Dermis blood vessel endothelial cell (primary cell): ENCODE results near the gene G0S2. TPM values are rescaled to one million over a fixed set of nuclear protein-coding genes. Genes with fewer than 3 reads are reported as not detected.
"Not testable (repeated sequence)": the region's sequence is repeated elsewhere in the genome, so short reads cannot be mapped to it uniquely, and the experiment has no call there.

Experiments
- DNase-seq: peaks from one replicate; pipeline ENCODE4 v3.0.0; 2010
- total RNA-seq: library from RNA; depleted of rRNA; stranded (reverse); fragments of >200 nt; gene quantifications from 2 replicates; pipeline ENCODE4 v1.2.3, GENCODE V29; 2014

Gene G0S2
- total RNA-seq, 1 donor from 2014 or later = 1.0 TPM

DNA sequence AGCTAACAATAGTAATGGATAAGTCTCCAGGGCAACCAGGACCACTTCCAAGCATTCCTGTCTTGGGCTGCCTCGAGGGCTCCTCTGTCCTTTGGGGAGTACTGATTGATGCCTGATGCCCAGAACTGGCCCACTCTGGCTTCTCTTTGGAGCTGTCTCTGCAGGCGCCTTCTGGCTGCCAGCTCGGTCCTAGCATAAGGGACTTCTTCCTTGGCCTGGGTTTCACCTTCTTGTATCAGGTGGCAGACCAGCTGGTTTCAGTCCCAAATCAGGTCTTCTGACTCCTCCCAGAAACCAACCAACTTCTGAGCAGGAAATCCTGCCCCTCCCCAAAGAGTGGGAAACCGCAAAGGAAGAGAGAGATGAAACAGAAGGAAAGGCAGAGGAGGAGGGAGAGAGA, 10.6 kb downstream of the G0S2 start:
- no peak for DNase-seq

GRCh38 chr1:209686322-209686721, 11.1 kb downstream of the G0S2 start:
- DNase-seq = no peak

- no peak for DNase-seq
Measured at GRCh38 chr1:209688746-209689234, 13.6 kb downstream of the G0S2 start.

DNA sequence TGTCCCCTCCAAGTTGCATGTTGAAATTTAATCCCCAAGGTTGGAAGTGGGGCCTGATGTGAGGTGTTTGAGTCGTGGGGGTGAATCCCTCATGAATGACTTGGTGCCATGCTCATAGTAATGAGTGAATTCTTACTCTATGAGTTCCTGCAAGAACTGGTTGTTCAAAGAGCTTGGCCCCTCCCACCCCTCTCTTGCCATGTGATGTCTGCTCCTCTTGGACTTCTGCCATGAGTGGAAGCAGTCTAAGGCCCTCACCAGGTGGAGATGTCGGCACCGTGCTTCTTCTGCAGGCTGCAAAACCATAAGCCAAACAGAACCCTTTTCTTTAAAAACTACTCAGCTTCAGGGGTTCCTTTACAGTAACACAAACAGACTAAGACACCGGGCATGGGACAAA, 14.3 kb downstream of the G0S2 start:
- DNase-seq = no peak

GRCh38 chr1:209691237-209691636, 16.0 kb downstream of the G0S2 start:
- no peak for DNase-seq

DNA sequence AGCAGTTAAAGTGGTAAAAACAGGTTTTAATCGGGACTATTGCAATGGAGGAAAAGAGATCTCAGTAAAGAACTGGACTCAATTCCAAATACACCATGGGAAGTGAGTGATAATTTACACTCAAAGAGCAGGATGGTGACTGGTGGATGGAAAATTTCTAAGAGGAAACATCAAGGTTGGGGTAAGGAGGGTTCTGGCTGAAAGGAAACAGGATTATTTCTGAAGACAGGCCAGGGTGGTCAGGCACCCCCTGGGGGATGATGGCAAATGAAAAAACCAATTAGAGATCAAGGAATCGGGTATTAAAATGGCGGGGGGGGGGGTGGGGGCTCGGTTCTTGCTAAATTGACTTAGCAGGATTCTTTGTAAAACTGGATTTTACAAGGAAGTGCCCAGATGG, 17.1 kb downstream of the G0S2 start:
- peak; percentile 15 for DNase-seq

- peak; percentile 85 for DNase-seq
Measured at GRCh38 chr1:209692745-209693504, 17.7 kb downstream of the G0S2 start.

DNA sequence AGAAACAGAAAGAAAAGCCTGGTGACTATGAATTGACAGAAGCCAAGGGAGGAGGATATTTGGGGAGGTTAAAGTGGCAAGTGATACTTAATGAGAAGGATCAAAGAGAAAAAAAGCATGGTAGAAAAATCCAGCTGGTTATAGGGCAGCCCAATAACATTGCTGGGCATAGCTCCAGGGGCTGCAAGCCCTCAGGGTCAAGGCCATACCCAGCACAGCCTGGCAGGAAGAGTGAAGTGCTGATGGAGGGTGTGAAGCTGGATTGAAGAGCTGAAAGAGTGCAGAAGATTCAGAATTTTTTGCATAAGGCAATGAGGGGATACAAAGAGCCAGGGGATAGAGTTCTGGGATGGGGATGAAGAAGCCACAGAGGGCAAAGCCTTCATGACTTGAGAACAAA, 21.5 kb downstream of the G0S2 start:
- no peak for DNase-seq

DNA sequence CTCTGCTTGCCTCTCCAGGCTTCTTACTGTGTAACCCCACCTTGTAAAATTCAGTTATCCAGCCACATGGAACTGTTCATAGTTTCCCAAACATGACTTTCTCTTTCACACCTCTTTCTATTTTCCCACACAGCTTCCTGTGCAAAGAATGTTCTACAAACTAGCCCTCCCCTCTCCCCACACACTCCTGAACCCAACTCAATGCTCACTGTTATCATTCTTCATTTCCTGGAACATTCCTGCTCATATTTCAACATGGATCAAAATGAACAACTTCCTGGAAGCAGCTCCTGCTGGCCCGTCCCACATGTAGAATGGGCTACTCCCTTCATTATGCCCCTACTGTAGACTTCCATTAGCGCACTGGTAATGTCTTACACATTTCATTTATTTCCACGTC, 21.9 kb downstream of the G0S2 start:
- no peak for DNase-seq

- DNase-seq = not testable (repeated sequence)
Measured at GRCh38 chr1:209700686-209701085, 25.5 kb downstream of the G0S2 start.

DNA sequence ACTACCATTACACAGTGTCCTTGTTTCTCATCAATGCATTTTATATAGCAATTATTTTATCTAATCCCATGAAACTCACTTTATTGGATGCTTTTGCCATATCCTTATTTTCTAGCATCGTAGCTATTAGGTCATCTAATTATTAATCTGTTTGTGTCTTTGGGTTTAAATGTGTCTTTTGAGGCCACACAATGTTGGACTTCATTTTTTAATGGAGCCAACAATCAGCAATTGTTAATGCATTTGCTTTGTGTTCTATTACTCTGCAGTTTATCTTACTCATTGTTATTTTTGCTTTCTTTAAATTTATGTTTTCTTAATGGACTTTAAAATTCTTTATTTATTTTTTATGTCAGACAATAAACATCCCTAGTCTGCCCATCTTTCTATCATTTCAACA, 27.6 kb downstream of the G0S2 start:
- DNase-seq = no peak

- no peak for DNase-seq
Measured at GRCh38 chr1:209703834-209704504, 28.8 kb downstream of the G0S2 start.

- no peak for DNase-seq
Measured at GRCh38 chr1:209704584-209704983, 29.4 kb downstream of the G0S2 start, which contains the start of gene HSD11B1. TSS of gene HSD11B1 (plus strand) at chr1:209704846. CDS start at chr1:209704943, 97 bp downstream.

DNA sequence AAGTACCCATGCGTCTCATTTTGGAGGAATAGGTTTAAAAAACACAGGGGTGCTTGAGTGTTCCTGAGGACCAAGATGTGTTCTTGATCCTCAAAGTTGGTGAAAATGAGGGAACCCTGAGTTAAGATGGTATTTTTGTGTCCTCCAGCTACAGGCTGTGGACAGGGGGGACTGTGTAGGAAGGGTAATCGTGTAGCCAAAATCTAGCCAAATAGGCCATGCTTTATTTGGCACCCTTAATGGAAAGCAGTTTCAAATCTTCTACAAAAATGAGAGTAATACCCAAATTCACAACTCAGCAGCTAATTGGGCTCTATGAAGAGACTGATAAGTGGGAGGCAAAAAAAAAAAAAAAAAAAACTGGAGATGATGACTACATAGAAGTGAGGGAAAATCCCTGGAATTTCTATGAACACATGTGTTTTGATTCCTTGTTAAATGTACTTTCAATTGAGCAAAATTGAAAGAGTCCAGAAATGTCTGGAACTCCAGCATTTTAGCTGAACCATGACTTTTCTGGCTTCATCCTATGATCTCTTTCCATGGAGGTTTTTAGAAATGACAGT, 29.9 kb downstream of the G0S2 start:
- DNase-seq = no peak

- DNase-seq = no peak
Measured at GRCh38 chr1:209706622-209707021, 31.4 kb downstream of the G0S2 start.

DNA sequence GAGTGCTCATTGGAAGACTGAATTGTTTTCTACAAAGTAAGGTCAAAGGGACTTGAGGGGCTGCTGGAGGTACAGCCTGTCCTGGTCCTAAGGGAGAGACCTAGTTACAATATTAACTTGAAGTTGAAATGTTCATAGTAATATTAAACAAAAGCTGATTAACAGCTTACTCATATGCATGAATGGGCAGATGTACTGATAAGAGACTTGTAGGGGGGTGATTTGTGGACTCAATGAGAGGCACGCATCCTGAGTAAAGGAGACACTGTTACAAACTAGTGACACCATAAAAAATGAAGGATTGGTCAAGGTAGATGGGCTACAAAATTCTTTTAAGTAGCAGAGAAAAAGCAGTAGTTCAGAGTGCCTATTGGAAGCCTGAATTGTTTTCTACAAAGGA, 32.1 kb downstream of the G0S2 start:
- no peak for DNase-seq

DNA sequence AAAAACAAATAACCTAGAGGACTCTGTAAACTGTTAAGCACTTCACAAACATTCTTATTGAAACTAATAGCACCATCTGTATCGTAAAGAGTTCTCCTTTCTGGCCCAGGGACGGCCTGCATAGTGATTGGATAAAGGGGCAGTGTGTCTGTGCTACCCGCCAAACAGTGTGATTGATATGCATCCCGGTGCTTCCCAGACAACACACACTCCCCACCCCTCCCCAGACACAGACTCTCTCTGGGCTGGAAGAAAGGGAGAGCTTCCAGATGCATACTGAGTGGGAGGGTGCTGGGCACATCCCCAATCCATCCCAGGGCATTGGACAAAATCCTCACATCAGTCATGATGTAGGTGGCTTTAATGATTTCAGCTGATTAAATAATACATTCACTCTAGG, 33.1 kb downstream of the G0S2 start:
- DNase-seq = no peak

DNA sequence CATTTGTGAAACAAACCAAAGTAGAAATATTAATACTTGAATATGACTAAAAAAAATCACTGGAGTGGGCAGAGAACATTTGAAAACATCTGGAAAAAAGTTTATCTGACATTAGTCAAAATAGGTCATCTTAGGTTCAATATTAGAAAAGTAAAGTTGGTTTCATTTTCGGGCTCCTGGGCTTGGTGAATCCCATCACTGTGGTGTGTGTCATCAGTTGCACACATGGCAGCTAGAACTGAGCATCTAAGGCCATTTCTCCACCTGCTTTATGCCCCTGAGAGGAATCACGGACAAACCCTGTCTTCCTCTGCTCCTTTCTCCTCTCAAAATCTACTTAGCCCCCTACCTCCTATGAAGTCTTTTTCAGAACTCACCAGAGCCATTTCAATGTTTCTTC, 34.9 kb downstream of the G0S2 start:
- no peak for DNase-seq

DNA sequence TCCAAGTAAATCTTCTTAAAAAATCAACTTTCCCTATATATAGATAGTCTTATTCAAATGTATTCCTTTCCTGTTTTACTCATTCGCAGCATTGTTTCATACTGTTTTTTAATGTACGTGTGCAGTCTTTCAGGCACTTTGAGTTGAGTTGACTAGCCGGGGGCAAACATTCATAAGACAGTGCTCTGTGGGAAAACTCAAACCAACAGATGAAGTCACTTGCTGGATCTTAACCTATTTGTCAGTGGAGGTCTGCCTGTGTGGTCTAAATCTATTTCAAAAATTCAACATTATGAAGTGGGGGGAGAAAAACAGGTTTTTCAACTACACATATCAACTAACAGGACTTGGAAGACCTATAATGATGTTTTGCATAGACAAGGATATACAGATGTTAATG, 35.6 kb downstream of the G0S2 start:
- no peak for DNase-seq

DNA sequence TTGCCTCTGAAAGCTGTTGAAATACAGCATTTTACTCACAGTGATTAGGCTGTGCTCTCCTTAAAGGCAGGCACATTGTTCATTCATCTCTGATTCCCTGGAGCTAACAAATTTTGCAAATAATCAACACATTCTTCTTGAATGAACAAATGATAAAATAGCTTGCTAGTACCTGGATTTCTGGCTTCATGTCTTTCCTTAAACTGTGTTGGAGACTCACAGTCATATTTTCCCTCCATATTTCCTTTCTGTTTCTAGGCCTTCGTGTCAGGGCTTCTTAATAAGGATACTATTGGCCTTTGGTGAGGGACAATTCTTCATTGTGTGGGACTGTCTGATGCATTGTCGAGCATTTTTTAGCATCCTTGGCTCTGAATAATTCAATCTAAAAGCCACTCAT, 39.1 kb downstream of the G0S2 start:
- no peak for DNase-seq

GRCh38 chr1:209715314-209715713, 40.1 kb downstream of the G0S2 start:
- DNase-seq = no peak

DNA sequence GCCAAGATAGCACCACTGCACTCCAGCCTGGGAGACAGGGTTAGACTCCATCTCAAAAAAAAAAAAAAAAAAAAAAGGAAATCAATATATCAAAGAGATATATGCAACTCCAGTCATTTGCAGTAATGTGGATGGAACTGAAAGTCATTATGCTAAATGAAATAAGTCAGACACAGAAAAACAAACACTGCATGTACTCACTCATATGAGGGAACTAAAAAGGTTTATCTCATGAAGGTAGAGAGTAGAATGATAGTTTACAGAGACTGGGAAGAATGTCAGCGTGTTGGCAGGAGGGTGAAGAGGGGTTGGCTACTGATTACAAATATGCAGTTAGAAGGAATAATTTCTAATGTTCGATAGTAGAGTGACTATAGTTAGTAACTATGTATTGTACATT, 42.6 kb downstream of the G0S2 start:
- no peak for DNase-seq

DNA sequence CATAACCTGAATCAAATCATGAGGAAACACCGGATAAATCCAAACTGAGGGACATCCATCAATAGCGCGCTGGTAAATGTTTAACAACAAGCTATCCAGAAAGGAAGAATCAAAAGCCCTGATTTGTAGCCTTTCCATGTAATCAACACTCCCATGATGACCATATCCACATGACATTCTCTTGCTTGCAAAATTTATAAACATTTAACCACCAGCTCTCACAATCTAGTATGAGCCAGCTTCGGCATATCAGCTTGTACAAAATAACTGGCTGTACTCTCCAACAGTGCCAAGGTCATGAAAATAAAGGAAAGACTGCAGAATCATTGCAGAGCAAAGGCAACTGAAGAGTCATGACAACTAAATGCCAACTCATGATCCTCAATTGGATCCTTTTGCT, 45.1 kb downstream of the G0S2 start:
- no peak for DNase-seq

- no peak for DNase-seq
Measured at GRCh38 chr1:209720826-209721225, 45.6 kb downstream of the G0S2 start.
